Fibroblast of peridontal ligament (primary cell): ENCODE data around the gene DRC3.

Experiments used
- DNase-seq: peaks from one replicate; pipeline ENCODE4 v3.0.0-alpha.2; 2010; ENCODE audit errors: extremely low read depth

DRC3 gene

DNA sequence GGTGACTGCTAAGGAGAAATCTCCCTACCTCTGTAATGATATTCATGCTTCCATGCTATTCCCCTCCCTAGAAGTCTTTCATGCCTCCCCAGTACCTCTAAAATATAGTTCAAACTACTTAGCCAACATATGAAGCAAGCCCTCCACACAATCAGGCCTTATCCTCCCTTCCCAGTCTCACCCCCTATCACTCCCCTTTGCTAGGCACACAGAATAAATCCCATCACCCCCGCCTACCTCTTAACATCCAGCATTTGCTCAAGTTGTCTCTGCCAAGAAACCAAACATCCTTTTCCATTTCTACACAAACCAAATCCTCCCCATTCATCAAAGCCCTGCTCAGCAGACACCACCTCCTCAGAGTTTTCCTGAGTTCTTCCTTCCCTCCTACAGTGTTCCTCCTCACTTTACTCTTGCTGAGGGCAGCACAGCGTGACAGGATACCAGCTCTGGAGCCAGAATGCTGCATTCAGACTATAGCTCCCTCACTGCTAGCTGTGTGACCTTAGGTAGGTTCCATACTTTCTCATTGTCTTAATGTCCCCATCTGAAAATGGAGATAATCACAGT lies 7.4 kb upstream of the DRC3 start:
- DNase-seq: no peak

DNA sequence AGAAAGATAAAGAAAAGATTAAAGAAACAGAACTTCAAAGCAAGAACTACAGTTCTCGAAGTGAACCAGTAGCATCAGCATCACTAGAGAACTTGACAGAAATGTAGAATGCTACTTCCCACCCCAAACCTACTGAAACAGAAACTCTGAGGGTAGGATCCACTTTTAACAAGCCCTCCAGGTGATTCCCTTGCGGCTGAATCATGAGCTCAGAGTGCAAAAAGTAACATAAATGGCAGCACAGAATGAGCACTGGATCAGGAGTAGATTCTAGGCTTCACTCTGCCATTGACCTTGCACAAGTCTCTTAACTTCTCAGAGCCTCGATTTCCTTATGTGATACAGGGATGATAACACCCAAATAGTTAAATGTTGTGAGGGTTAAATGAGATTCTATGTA lies 6.3 kb upstream of the DRC3 start:
- no peak for DNase-seq

DNA sequence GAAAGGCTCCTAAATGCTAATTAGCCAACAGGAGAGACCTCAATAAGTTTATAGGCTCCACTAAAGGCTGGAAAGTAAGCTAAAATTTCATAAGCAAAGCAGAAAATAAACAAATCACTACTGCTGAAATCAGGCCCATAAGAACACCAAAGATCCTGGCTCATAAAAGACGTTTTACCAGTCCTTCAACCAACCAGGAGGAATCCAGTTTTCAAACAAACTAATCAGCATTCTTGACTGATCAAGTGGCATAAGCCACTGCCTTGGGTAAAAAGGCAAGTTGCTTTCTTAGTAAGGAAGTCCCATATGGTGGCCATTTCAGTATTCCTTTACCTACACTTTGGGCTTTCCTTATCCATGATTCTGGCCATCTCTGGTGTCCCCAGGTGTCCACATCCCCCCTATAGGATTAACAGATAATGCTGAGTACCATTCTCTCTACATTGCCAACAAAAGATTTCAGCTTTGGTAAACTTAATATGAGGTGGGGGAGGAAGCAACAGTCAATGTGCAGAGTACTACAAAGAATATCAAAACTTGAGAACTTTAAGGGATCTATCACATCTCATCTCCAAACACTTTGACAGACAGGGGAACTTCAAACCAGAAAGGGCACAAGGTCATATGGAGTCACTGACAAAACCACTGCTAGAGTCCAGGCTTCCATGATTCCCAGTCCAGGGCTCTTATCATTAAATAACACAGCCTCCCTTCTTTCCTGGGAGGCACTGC lies 1.8 kb upstream of the DRC3 start:
- DNase-seq: peak; percentile 51

DNA sequence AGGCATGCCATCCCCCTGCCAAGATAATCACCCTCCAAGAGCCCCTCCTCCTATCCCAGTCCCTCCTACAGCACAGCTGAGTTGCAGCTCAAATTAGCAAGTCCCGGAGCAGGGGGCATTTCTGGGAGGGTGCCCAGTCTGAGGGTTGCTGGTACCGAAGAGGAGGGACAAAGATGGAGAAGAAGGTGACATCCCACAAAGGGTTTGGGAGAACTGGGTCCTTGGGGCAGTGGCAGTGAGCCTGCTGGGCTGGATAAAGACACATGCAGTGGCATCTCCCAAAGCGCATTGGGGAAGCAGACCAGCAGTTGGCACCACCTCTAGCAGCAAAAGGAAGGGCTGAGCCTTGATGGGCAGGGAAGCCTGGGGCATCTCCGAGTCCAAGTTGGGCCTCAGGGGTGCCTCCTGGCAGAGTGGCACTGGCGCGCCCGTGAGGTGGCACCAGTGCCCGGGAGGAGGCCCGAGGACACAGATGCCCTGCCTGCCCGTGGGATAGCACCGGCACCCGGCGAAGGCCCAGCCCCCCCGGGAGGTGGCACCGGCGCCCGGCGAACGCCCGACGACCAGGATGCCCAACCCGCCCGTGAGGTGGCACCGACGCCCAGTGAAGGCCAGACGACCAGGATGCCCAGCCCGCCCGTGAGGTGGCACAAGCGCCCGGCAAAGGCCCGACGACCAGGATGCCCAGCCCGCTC lies 1.1 kb upstream of the DRC3 start:
- DNase-seq: peak; percentile 25

DNA sequence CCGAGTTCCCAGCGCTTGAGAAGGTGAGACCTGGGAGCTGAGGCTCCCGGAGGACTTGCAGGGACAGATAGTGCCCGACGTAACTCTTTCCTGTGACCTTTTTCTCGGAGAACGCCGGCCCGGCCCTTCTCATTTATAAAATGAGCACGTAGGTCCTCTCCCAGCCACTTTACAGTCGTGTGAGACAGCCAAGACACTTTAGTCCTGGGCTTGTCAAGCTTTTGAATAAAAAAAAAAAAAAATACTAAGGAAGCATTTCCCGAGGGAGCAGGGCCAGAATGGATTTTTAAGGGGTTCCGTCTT lies 241 bp downstream of the DRC3 start:
- DNase-seq: no peak

DNA sequence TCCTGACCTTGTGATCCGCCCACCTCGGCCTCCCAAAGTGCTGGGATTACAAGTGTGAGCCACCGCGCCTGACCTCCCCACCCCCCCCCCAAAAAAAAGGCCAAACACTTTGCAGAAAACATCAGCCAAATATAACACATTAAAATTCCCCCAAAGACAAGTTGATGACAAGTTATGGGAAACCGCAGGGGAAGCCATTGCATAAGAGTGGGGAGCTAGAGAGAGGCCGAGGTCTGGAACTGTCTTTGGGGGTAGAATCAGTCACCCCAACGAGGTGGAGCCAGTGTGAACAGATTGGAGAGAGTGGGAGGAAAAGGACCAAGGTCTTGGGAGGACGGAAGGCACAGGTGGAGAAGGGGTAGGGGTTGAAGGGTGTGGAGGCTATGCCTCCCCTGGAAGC lies 2.8 kb downstream of the DRC3 start:
- no peak for DNase-seq

DNA sequence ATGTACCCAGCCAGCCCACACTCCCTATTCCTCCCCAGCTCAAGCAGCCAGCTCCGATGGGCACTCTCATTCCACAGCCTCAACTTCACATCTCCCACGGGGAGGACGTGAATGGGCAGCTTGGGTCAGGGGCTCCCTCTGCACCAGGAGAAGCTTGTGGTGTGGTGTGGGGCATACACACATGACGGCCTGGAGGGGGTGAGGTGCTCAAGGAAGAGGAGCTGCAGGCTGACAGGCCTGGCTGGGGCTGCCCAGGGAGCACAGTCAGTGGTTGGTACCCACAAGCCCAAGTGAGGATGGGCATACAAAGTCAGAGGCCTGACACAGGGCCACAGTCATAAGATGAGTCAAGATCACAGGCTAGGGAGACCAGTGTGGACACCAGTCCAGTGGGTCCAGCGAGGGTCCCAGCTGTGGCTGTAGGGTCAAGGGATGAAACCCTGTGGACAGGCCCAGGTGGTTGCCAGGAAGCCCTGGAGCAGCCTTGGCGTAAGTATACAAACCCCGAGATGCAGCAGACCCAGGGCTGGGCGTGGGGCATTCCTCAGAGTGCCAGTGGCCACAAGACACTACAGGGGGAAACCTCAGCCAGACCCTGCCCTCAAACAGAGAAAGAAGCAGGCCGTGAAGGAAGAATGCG lies 4.4 kb downstream of the DRC3 start:
- no peak for DNase-seq

DNA sequence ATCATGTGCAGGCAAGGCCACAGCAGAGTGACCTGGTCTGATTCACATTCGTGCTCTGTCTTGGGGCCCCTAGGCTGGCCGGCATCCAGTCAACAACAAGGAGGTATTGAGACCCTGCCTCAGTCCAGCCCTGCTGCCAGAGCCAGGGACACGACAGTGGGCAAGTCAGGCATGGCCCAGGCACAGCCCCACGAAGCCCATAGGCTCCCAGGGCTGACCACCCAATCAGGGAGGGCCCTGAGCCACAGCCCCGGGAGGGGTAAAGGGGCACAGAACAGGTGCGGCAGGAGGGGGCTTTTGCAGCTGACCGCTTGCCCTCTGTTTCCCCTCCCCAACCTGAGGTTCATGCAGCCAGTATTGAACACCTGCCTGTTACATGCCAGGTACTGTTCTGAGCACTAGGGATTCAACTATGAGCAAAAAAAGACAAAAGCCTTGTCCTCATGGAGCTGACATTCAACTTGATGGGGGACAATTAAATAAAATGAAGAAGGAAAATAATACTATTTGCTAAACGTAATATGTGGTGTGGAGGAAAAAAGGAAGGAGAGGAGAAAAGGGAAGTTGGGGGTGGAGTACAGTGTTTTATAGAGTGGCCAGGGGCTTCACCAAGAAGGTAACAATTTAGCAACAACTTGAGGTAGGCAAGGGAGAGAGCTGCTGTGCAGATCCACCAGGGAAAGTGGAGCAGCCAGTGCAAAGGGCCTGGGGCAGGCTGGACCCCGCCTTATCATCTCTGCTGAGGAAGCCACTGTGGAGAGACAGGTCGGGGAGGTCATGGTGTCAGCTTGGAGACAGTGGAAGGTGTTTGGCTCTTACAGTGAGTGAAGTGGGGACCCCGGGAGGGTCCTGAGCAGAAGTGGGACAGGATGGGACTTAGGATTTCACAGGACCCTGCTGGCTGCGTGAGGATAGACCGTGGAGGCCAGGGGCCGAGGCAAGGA lies 6.1 kb downstream of the DRC3 start:
- no peak for DNase-seq

DNA sequence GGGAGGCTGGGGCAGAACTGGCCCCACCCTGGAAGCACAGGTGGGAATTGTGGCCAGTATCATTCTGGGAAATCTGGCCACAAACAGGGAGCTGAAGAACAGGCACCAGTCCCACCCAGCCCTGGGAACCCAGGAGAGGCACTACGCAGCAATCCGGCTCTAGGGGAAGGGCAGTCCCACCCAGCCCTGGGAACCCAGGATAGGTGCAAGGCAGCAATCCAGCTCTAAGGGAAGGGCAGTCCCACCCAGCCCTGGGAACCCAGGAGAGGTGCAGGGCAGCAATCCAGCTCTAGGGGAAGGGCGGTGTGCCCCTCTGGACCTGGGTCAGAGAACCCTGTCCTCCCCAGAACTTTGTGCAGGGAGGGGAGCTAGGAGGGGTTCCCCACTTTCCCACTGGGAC lies 7.1 kb downstream of the DRC3 start:
- DNase-seq: no peak

DNA sequence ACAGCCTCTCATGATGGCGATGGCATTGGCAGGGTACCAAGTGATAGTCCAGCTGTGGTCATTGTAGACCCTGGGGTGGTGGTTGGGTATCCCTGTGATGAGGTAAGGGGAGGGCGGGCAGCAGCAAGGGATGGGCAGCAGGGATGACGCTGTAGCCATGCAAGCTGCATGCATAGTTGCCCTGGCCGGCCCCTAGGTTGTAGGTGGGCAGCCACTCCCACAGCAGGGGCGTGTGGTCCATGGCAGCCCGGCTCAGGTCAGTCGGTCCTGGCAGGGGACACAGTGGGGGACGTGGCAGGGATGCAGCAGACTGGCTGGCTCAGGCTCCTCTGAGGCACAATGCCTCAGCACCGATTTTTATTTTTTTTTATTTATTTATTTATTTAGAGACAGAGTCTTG lies 8.7 kb downstream of the DRC3 start:
- DNase-seq: no peak

DNA sequence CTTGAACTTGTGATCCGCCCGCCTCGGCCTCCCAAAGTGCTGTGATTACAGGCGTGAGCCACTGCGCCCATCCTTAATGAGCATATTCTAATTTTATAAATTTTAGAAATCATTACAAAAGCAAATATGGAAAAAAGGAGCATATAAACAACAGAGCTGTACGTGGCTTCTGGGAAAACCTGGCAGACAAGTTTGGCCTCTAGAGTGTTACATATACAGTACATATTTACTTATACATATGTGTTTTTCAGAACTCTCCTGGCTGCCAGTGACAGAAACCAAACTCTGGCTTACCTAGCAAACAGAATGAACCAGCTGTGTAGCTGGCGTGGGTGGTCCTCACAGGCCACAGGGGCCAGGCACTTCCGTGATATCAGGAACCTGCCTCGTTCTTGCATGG lies 10.1 kb downstream of the DRC3 start:
- no peak for DNase-seq

DNA sequence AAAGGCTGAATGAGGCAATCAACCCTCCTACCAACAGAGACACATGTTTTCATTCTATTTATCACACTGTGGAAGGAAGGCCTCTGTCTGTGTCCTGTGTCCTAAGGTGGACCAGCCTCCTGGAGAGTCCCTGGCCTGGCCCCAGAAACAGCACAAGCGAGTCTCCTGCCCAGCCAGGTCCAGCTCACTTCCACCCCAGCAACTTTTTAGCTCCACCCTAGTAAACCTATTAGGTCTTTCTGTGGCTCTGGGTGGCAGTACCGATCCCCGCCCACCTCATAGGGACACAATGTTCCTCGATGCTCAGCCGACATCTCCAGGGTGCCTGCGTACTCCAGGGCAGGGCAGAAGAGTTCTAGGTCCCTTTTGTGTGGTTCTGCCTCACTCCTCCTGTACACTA lies 10.7 kb downstream of the DRC3 start:
- no peak for DNase-seq

DNA sequence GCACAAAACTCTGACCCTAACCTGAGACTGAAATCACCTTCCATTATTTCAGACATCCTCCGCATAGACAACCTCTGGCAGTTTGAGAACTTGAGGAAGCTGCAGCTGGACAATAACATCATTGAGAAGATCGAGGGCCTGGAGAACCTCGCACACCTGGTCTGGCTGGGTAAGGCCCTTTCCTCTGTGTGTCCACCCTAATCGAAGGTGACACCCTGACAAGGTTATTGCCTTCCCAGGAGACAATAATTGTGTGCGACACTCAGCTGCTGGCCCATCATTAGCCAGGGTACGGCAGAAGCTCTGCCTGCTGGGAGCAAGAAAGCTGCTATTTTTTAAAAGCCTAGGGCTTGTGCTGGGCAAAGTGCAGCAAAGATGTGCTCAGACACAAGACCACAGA lies 11.1 kb downstream of the DRC3 start:
- DNase-seq: no peak

DNA sequence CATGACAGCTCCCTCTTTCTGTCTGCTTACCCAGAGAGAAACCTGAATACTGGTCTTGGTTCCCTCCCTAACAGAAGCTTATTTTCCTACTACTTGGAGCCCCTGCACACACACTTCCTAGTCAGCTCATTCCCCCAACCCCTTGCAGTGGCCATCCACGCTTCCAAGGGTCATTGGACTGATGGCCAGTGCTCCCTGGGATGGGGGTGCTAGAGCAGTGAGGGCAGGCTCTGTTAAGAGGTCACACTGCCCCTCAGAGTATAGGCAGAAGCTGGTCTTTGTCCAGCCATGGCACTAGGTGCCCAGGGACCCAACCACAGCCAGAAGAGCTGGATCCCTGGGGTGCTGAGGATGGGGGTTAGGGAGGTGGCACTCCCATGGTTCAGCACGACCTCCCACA lies 12.5 kb downstream of the DRC3 start:
- DNase-seq: no peak

DNA sequence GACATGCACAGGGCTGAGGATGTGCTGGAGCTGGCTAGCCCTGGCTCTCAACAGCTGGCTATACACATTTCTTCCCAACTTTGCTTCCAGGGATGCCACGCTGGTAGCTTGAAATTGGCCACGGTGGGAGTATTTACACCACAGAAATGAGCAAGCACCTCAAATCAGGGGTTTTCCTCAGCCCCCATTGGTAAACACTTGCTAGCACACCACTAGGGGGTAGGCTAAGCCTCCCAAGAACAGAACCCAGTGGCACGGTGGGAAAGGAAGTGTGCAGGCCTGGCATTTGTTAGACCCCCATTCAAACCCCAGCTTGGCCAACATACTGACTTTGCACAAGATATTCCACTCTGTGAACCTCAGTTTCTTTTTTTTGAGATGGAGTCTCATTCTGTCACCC lies 12.9 kb downstream of the DRC3 start:
- no peak for DNase-seq

DNA sequence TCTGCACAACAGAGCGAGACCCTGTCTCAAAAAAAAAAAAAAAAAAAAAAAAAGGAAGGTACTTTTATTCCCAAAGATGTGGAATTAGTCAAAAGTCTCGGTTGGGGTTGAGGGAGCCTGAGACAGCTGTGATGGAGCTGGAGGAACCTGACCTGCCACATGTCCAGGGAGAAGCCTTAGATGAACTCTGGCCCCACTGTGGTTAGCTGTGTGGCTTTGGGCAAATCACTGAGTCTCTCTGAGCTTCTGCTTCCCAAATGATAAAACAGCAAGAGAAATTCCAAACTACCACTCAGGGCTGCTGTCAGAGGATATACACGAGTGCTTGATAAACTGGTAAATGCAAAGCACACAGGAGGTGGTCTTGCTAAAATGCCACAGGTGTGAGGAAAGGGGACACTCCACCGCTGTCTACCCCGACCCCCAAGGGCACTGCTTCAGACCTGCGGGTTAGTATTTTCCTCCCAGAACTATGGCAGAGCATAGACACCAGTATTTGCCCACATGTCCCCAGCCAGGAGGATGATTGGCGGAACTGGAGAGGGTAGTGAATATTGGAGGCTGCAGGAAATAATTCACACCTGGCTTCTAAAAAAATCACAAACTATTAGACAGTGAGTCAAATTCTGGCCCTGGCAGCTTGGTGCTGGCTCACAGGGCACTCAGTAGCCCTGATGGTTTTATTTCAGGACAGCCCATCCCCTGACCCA lies 14.7 kb downstream of the DRC3 start:
- no peak for DNase-seq

DNA sequence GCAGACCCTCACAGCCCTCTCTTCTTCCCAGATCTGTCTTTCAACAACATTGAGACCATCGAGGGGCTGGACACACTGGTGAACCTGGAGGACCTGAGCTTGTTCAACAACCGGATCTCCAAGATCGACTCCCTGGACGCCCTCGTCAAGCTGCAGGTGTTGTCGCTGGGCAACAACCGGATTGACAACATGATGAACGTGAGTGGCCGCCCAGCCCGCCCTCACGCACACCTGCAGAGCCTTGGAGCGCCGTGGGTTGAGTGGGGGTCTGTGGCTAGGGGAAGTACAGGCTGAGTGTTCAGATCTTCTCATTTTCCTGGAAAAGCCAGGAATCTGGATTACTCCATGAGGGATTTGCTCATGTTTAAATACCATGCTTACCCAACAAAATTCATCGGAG lies 15.2 kb downstream of the DRC3 start:
- no peak for DNase-seq

DNA sequence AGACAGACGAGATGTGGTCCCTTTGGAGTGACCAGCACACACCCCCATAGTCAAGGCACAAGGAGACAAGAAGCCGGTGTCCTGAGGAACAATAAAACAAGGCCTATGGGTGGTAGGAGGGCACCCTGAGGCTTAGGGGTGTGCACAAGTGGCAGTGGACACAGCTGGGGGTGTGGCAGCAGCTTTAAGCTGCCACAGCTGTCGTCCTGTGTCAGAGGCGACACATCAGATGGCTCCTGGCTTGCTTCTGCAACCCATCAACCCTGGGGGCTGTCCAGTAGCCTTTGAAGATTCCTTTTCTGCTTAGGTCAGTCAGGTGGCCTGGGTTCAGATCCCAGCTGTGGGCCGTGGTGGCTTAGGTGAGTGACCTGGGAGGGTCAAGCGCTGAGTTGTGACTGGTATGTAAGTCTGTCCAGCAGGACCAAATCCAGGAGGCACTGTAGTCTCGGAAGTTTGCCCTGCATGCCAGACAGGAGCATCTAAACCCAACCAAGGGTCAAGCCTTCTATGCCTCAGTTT lies 15.8 kb downstream of the DRC3 start:
- no peak for DNase-seq

DNA sequence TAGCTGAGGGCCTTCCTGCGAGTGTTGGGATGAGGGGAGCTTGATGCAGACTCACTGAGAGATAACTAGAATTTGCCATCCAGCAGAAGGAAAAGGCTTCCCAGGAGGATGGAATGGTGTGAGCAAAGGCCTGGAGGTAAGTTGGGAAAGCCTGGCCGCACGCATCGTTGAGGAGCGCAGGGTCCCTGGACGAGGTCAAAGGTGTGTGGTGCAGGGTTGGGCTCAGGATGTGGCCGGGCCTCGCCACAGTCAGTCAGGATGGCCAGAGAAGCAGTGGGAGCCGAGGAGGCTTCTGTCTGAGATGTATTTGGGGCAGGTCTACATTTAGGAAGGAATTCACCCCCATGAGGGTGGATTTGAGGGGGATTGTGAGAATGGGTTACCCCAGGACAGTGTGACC lies 16.4 kb downstream of the DRC3 start:
- no peak for DNase-seq

DNA sequence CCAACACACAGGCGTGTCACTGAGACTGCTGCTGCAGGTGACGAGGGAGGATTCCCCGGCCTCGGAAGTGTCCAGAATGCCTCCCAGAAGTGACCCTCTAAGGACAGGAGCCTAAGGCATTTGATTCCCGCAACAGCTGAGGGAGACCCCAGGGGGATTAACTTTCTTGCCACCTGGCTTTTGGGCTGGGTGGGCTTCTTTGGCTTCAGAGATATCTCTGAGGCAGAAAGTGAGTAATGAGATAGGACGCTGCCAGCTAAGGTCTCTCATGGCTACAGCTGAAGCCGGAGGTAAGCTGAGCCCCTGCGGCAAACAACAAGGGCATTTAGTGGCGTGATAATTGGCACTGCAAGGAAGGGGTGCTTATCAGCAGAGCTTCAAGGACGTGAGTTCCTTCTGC lies 17.0 kb downstream of the DRC3 start:
- no peak for DNase-seq

DNA sequence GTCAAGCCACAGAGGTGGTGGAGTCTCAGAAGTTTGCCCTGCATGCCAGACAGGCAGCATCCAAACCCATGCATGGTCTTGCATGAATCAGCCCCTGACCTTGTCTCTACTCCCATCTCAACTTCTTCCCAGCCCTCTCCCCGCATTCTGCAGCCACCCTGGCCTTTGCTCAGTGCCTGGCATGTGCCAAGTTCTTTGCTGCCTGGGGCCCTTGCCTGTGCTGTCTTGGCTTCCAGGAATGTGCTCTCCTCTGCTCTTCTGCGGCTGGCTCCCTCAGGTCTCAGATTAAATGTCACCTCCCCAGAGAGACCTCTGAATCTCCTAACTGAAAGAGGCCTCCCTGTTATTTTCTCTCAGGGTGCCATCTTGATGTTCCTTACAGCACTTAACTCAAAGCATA lies 17.6 kb downstream of the DRC3 start:
- no peak for DNase-seq
